ENCODE measurements around the gene IKZF4.
"Not testable (repeated sequence)": the region's sequence is repeated elsewhere in the genome, so short reads cannot be mapped to it uniquely, and the experiment has no call there.

Gene IKZF4

DNA sequence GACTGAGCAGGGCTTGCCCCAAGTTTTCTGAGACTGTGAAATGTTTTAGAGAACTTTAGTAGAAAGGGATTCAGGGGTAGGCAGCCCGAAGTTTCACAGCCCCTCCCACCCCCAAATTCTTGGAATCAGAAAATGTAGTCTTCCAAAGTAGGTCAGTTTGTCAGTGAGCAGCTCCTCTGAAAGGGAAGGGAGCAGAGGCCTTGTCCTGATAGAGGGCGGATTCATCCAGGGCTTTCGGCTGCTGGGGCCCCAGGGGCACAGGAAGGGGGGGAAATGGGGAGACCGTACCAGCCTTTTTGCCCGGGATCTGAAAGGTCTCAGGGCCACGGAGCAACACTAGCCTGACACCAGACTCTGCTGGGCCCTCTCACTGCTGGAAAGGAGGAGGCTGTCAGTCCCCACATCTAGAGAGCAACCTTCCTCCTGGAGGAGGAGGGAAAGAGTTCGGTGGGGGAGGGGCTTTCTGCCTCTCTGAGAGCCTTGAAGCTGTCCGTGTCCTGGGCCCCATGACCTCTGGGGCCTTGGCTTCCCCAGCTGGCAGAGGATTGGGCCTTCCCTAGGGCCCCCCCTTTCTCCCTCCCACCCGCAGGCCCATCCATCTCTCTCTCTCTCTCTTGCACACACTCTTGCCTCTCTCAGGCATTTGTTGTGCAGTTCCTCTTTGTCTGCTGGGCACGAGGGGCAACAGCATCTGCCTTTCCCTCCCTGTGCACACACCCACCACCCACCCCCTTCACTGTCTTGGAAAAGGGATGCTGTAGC lies at the start of gene IKZF4:
Gene IKZF4, plus strand, starts transcription at position 621 of the 762 bp plus-strand sequence. CDS start 451 bp downstream, outside the sequence.
- DNase-seq, result no peak

DNA sequence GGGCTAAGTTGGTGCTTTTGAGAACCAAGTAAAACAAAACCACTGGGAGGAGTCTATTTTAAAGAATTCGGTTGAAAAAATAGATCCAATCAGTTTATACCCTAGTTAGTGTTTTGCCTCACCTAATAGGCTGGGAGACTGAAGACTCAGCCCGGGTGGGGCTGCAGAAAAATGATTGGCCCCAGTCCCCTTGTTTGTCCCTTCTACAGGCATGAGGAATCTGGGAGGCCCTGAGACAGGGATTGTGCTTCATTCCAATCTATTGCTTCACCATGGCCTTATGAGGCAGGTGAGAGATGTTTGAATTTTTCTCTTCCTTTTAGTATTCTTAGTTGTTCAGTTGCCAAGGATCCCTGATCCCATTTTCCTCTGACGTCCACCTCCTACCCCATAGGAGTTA lies 48.8 kb upstream of the IKZF4 start:
- no peak for DNase-seq

DNA sequence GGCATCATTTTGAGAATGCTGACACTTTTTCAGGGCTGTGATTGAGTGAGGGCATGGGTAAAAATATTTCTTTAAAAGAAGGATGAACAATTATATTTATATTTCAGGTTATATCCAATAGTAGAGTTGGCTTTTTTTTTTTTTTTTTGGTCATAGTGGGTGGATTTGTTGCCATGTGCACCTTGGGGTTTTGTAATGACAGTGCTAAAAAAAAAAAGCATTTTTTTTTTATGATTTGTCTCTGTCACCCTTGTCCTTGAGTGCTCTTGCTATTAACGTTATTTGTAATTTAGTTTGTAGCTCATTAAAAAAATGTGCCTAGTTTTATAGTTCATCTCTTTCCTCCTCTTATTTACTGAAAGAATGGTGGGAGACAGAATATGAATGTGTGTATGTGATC lies 48.4 kb upstream of the IKZF4 start:
- no peak for DNase-seq

DNA sequence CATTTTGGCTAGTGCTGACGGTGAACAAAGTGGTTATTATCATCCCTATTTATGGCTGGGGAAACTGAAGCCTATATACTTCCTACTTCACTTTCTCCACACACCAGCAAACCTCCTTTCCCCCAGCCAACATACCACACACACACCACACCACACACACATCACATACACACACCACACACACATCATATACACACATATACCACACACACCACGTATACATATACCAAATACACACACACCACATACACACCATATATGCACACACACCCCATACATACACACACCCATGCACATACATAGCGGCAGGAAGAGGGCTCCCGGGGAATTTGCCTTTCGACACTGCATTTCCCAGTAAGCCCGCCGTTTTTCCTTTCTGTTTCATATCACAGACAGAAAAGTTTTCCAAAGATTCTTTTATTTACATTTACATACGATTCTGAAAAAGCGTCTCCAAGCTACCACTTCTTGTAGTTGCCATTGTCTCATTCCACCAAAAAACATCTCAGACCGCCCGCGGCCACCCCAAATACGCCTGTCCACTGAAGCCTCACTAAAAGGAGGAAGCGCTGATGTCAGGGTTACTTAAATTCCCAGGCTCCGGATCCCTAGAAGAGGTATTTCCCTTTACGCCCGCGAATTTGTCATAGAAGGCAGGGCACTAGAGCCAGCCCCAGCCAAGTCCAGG lies 47.8 kb upstream of the IKZF4 start:
- peak in 2 of 6 experiments; percentile 28 to 45 for DNase-seq

DNA sequence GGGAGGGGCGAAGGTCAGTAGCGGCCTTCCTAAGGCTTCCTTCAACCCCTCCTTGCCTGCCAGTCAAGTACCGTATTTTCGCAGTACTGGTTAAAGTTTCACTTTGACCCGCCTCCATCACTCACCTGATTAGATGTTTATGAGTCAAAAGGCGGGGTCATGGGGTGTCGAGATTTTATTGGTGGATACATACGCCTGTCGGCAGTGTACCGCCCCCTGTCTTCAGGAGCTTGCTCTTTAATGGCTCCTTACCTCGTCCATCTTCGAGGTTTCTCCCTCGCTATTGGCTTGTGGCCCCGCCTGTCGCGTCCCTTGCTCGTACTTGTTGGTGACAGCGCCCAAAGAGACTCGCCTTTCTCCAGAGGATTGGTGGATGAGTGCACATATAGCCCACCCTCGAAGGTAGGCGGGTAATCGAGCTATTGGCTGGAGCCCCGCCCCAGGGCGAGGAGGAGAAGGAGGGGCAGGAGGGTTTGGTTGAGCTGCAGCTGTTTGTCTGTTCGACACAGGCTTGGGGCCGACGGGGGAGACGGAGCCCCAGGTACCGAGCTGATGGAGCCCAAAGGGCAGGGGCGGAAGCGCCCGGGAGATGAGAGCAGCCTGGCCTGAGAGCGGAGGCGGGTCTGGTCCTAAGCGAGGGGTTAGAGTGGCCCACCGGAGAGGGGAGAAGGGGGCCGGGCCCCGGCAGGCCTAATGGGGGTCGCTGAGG lies 47.1 kb upstream of the IKZF4 start, which contains the start of gene RAB5B:
Gene RAB5B, plus strand, starts transcription at position 480 of the 709 bp plus-strand sequence. CDS start 12,883 bp downstream, outside the sequence.
- DNase-seq, result peak; percentile 88 to 100 (median 98)

DNA sequence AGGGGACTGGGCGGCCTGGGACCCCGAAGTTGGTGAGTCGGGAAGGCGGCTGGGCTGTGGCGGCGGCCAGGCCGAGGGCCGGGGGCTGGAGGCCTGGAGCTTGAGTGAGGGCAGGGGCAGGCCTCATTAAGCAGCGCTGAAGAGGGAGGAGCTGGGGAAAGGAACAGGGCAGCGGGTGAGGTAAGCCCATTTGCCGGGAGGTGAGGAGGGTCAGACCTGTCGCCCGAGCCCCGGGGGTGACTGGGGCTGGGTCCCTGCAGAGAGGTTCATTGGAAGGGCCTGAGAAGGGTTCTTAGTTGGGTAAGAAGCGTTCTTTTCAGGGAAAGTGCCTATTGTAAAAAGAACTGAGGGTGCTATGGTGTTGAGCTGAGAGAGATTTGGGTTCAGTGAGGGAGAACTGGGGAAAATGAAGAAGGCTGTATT lies 46.5 kb upstream of the IKZF4 start:
- DNase-seq, result peak in 2 of 6 experiments; percentile 18 to 44

DNA sequence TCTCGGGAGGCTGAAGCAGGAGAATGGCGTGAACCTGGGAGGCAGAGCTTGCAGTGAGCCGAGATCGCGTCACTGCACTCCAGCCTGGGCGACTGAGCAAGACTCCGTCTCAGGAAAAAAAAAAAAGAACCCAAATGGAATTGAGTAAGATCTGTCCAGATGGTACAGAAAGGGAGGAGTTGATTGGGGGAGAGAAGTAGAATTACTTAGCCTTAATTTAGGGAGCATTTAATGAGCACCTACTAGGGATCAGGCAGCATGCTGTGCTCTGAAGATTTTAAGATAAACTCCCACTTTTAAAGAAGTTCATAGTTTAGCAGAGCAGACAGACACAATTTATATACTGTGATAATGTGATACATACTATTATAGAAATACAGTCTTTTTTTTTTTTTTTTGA lies 42.5 kb upstream of the IKZF4 start:
- no peak for DNase-seq

DNA sequence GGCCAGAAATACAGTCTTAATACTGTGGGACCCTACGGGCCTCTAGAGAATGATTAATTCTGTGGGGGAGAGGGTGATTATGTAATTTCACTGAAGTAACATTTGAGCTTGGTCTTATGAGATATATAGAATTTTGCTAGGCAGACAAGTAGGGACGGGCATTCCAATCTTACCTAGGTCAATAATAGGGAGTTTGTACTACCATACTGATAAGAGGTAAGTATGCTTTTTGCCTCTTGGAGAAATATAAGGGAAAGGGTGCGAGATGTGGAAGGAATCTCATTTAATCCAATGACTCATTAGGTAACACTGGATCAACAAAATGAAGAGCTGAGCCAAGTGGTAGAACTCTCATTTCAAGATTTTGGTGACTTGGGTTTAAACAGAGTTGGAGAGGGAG lies 41.8 kb upstream of the IKZF4 start:
- DNase-seq, result no peak

DNA sequence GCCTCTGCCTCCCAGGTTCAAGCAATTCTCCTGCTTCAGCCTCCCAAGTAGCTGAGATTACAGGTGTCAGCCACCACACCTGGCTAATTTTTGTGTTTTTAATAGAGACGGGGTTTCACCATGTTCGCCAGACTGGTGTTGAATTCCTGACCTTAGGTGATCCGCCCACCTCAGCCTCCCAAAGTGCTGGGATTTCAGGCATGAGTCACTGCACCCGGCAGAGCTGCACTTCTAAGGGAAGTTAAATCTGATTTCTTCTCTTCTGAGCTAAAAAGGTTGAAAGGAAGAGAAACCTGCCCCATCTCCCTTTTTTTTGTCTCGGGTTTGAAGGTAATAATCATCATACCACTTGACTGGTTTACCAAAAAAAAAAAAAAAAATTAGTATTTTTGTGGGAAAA lies 39.0 kb upstream of the IKZF4 start:
- DNase-seq, result not testable (repeated sequence)

DNA sequence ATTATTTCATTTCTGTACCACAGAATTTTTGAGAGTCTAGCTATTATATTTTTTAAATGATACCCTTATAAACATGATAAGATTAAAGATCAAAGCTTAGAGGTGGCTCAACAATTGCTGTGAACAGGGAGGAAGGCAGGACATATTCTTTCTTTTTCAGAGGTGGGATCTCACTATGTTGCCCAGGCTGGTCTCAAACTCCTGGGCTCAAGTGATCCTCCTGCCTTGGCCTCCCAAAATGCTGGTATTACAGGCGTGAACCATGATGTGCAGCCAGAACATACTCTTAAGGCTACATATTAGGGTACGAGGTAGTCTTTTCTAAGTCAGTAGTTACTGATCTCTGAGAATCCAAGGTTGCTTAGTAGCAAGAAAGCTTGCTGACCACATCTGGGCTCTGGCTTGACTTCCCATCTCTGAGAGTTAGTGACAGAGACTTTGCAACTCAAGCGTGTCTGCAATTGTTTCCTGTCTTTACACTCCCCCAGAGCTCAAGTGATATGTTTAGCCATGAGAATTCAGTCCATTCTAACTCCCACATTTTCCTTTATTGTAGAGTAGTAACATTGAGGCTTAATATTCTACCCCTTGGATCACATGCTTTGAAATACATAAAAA lies 38.4 kb upstream of the IKZF4 start:
- no peak for DNase-seq

DNA sequence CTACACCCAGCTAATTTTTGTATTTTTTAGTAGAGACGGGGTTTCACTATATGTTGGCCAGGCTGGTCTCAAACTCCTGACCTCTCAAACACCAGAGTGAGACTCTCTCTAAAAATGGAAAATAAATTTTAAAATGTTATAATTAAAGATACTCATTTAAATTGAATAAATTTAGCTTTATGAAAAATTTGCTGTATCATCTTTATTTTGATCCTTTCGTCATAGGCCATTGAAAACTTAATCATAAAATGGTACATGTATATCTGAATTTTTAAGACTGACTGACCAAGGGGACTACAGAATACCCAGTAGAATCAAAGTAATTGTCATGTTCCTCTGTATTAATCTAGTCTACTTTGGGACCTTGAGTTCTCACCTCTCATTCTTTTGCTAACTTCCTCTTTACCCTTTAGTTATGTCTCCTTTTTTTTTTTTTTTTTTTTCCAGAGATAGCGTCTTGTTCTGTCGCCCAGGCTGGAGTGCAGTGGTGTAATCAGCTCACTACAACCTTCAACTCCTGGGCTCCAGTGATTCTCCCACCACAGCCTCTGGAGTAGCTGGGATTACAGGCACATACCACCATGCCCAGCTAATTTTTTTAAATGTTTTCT lies 37.5 kb upstream of the IKZF4 start:
- DNase-seq, result no peak

DNA sequence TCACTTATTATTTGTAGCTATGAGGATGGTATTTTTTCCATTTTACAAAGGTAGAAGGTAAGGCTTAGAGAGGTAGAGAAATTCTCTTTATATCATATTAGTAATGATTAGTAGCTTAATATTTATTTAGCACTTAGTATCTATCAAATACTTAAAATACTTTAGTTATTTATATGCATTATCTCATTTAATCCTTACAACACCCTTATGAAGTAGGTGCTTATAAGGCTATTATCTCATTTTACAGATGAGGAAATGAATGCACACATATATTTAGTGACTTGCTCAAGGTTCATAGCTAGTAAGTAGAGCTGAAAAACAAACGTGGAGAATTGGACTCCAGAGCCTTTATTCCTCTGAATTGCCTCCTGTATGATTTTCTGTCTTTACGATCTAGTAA lies 36.0 kb upstream of the IKZF4 start:
- DNase-seq, result no peak

DNA sequence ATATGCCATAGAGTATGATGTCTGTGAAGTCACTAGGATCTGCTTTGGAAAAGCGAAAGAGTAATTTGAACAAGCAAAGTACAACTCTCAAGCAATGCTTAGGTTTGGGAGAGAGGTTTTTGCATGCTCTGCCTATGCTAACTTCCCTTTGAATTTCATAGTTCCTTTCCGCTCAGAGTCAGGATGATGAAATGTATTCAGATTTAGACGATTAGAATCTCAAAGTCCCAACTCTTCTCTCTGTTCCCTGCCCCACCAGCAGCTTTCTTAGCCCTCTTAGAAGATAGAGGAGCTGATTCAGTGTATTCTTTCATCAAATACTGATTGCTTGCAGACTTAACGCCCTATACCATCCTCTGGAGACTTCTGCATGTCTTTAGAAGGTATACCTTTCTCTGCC lies 35.5 kb upstream of the IKZF4 start:
- no peak for DNase-seq

DNA sequence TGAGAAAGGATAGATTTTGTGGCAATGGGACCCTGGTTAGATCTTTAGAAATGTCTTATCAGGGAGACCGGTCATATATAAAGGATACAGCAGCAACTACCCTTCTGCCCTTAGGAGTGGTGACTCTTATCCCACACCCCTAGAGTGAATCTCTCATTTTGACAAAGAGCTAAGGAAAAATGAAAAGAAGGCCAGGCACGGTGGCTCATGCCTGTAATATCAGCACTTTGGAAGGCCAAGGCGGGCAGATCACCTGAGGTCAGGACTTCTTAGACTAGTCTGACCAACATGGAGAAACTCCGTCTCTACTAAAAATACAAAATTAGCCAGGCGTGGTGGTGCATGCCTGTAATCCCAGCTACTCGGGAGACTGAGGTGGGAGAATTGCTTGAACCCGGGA lies 34.9 kb upstream of the IKZF4 start:
- not testable (repeated sequence) for DNase-seq

DNA sequence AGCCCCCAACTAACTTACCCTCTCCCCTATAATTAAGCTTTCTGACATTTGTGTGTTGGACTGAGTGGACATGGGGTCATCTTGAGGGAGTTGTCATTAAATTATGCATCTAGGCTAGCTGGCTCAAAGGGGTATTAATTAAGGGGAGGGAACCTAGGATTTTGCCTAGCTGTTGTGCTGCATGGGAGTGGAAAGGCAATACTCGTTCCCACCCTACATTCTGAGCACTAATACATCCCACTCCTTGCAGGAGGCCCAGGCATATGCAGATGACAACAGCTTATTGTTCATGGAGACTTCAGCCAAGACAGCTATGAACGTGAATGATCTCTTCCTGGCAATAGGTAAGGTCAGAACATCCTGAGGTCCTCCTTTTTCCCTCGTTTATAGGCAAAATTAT lies 29.7 kb upstream of the IKZF4 start:
- no peak for DNase-seq

DNA sequence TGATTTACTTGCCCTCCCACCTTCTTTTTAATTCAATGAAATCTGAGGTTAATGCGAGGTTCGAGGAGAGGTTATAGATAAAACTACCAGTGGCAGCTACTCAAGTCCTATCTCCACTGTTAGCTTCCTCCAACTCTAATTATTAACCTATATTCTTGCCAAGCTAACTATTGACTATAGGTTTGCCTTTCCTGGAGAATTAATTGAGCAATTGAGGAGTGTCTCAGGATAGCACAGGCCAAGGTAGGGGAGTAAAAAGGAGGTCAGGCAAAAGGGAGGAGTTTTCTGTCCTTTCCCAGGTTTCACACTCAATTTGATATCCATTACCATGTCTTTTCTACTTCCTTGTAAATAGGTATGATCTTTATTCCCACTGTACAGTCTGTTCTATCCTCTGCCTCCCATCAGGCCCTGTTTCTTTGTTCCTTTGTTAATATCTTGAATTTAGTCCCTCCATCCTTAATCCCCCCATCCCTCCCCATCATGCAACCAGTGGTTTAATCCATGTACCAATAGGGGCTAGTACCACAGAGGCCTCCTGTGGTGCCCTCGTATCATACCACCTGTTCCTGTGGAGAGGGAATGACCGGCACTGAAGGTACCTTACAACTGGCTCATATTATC lies 27.5 kb upstream of the IKZF4 start:
- no peak for DNase-seq

DNA sequence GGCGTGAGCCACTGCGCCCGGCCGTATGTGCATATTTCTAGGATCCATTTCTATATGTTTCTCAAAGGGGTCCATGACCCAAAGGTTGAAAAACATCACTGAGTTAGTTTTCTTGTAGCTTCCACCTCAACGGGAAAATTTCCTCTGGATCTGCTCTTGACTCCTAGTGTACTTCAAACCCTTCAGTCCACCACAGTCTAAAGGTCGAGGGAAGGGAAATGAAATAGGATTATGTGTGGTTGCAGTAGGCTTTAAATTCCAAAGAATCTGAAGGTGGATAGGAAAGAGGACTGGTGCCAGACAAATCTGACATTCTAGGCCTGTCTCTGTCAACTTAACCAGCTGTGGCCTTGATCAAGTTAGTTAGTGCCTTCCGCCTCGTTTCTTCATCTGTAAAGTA lies 25.5 kb upstream of the IKZF4 start:
- no peak for DNase-seq

DNA sequence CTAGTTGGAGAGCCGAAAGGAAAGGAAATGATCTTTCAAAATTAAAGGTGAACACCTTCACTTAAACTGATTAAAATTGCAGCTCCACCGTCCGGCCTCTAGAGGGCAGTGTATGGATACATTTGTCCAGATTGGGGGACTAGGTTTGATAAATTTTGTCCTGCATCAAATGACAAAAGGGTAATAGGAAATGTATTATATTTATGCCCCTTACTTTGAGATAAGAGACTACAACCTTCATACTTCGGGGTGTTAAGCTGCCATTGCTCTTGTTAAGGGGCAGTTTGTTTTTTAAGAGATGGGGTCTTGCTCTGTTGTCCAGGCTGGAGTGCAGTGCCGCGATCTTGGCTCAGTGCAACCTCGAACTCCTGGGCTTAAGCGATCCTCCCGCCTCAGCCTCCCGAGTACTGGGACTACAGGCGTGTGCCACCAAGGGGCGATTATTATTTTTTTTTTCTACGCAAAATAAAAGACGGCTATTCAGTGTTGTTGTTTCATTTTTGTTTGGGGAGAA lies 24.6 kb upstream of the IKZF4 start:
- peak; percentile 18 to 81 (median 46) for DNase-seq

DNA sequence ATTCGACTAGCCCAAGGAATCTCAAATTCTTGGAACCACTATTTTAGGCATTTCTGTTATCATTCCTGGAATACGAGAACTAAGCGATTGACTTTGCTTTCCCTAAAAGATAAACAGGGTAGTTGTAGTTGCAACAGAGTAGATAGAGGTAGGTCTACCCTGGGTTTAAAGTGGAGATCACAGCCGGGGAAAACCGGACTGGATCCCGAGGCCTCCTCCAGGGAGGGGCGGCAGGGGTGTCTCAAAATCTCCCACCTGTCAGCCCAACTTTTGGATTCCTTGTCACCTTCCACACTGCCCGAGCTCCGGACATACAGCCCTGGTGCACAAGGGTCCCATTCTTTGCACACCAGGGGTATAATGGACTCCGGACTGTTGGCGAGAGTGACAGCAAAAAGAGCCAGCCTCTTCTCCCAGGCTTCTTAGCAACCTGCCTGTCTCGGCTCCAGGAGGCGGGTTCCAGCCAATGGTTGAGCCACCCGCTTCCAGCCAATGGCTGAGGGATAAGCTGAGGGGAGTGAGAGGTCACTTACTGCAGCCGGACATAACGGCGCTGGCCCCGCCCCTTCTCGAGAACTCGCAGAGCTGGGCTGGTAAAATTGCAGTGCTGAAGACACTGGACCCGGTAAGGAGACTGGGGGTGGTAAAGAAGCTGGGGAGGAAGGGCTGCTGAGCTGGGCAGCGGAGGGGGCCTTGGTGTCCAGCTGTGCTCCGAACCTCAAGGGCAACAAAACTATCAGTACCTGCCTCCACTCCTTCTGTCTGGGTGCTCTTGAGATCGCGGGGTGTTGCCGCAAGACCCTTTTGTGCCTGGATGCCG lies 23.9 kb upstream of the IKZF4 start, which contains the start of gene SUOX:
Gene SUOX, plus strand, starts transcription at position 562 of the 820 bp plus-strand sequence. CDS start 4,946 bp downstream, outside the sequence.
- DNase-seq, result peak in 3 of 6 experiments; percentile 8 to 24 (median 17)

DNA sequence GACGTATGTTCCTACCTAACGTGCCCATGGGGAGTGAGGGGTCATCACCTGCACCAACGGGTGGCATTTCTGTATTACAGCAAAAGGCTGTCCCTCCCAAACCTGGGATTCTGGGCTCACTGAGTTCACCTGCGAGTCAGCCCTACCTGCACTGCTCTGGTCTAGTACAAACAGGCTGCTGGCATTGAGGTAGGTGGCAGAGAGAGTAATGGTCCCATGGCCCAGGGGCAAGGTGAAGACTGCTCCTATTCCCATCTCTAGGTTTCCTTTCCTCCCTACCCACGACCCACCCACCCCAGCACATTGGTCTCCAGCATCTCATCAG lies 23.3 kb upstream of the IKZF4 start:
- DNase-seq, result peak in 1 of 6 experiments; percentile 17

DNA sequence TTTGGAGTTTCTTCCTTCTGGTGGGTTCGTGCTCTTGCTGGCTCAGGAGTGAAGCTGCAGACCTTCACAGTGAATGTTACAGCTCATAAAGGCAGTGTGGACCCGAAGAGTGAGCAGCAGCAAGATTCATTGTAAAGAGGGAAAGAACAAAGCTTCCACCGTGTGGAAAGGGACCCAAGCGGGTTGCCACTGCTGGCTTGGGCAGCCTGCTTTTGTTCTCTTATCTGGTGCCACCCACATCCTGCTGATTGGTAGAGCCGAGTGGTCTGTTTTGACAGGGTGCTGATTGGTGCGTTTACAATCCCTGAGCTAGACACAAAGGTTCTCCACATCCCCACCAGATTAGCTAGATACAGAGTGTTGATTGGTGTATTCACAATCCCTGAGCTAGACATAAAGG lies 21.3 kb upstream of the IKZF4 start:
- not testable (repeated sequence) for DNase-seq

Measured in stimulated activated naive CD4-positive, alpha-beta T cell (primary cell).